Measurements from ENCODE around the gene MTRR.

The MTRR gene

GRCh38 chr5:7868773-7869473 is at the start of gene MTRR, which contains the start of gene FASTKD3:
MTRR (plus strand) TSS chr5:7869148; CDS start chr5:7870795, 1,647 bp downstream.
FASTKD3 (minus strand) TSS chr5:7869031; CDS start chr5:7868083, 948 bp downstream.
- peak; percentile 66 to 68 for DNase-seq (ENCODE audit: low read depth in 2 of 2)

- DNase-seq (ENCODE audit: low read depth in 2 of 2) = no peak
Measured at GRCh38 chr5:7822449-7822848, 46.5 kb upstream of the MTRR start.

DNA sequence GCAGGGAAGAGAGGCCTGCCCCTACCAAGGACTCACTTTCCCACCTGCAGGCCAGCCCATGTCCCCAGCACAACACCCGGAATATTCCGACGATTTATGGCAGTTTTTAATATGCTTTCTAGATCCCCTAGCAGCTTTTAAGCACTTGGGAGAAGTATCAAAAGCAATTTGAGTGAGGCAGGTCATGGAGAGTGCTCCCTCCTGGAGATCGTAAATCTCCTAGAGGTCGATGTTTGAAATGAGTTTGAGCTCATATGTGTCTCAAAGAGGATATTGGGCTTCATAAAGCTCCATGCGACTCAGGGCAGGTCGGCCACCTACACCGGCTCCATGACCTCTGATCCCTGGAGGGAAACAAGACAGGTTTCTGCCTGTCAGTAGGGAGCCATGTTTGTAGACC is 45.4 kb upstream of the MTRR start:
- DNase-seq (ENCODE audit: low read depth in 2 of 2) = no peak

GRCh38 chr5:7824995-7825394 is 44.0 kb upstream of the MTRR start:
- DNase-seq (ENCODE audit: low read depth in 2 of 2) = no peak

DNA sequence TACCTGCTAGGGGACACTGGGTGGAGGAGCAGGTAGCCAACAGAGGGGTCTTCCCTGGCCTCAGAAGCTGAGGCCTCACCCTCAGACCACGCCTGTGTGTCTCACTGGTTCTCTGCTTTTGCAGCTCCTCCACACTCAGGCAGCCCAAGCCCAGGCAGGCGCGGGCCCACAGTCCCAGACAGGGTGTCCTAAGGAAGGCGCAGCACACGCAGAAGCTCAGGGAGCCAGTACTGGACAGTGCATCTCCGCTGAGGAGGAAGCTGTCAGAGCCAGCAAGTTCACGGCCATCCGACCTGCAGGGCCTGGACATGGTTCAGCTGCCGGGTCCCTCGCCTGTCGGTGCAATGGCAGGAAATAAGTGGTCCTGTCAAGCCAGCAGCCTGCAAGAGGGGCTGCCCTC is 43.3 kb upstream of the MTRR start:
- no peak for DNase-seq (ENCODE audit: low read depth in 2 of 2)

GRCh38 chr5:7827610-7828009 is 41.3 kb upstream of the MTRR start:
- DNase-seq (ENCODE audit: low read depth in 2 of 2) = no peak

DNA sequence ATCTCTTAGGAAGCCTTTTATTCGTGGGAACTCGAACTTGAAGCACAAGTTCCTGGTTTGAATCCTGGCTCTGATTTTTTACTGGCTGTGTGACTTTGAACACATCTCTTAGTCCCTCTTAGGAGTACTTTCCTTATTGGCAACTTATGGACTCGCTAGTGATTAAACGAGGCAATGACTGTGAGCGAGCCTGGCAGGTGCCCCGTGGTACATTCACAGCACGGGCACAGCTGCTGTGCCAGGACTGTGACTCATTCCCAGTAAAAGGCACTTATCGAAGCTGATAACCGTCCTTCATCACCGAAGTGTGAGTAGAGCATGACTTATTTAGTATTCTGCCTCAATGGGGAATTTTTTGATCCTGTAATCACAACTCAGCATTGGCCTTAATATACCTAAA is 40.7 kb upstream of the MTRR start:
- no peak for DNase-seq (ENCODE audit: low read depth in 2 of 2)

- DNase-seq (ENCODE audit: low read depth in 2 of 2) = no peak
Measured at GRCh38 chr5:7834982-7835381, 34.0 kb upstream of the MTRR start.

GRCh38 chr5:7837403-7837802 is 31.5 kb upstream of the MTRR start:
- DNase-seq (ENCODE audit: low read depth in 2 of 2) = no peak

GRCh38 chr5:7842531-7842930 is 26.4 kb upstream of the MTRR start:
- no peak for DNase-seq (ENCODE audit: low read depth in 2 of 2)

- no peak for DNase-seq (ENCODE audit: low read depth in 2 of 2)
Measured at GRCh38 chr5:7844901-7845300, 24.0 kb upstream of the MTRR start.

DNA sequence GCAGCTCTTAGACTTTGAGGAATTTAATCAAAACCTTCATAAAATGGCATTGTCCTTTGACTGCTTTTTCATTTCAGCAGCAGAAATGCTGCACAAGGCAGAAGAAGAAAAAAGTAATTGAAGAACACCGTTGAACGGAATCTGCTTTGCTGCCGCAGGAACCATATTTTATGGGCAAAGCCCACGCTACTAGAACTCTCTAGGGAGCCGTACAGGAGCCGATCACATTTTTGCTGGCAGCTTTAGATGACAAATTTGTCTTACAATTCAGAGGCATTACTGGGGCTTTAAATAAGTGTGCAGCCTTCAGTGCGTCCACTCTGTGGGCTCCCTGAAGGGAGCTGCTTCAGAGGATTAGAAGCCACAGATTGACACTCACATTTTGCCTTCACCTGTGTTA is 23.4 kb upstream of the MTRR start:
- DNase-seq (ENCODE audit: low read depth in 2 of 2) = no peak

DNA sequence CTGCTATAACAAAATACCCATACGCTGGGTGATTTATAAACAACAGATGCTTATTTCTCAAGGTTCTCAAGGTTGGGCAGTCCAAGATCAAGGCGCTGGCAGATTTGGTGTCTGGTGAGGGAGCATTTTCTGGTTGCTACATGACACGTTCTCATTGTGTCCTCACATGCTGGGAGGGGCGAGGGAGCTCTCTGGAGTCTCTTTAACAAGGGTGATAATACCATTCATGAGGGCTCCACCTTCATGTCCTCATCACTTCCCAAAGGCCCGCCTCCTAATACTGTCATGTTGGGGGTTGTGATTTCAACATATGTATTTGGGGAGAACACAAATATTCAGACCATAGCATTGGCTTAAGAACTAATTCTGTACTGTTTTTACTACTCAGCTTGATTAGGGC is 22.6 kb upstream of the MTRR start:
- DNase-seq (ENCODE audit: low read depth in 2 of 2) = no peak

DNA sequence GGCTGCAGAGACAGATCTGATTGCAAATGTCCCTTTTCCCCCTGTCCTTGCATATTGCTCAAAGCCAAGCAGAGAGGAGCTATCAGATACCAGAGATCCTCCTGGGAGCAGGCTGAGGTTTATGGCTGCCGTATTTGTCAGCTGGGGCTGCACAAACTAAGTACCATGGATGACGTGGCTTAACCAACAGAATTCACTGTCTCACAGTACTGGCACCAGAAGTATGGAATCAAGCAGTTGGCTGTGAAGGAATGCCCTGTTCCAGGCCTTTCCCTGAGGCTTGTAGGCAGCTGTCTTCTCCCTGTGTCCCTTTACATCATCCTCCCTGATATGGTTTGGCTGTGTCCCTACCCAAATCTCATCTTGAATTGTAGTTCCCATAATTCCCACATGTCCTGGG is 20.7 kb upstream of the MTRR start:
- no peak for DNase-seq (ENCODE audit: low read depth in 2 of 2)

DNA sequence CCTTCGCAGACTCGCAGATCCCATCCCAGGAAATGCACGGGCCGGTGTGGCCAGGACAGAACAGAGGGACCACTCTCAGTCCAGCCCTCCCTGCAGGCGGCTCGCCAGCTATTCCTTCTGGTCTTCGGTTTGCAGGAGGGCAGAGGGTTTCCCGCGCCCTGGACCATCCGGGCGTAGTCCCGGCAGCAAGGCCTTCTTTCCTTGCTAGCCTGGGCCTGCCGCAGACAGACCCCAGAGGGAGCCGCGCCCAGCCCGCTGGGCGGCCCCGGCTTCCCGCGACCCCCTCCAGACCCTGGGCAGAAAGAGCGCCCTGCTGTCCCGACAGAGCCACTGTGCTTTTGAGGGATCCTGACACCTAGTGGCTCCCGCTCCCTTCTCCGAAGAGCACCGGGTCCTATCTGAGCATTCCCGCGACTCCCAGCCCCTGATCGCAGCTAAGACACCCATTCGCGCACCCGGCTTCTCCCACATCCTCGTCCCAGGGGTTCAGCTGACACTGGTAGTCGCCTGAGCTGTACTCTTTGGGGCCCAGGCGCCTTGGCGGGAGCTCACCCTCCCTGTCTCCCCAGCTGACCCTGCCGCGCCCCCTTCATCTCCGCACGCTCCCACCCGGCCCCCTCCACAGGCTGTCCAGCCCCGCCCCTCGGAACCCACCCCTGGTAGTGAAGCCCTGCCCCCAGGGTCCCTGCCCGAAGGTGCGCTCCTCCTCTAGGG is 19.1 kb upstream of the MTRR start:
- no peak for DNase-seq (ENCODE audit: low read depth in 2 of 2)

DNA sequence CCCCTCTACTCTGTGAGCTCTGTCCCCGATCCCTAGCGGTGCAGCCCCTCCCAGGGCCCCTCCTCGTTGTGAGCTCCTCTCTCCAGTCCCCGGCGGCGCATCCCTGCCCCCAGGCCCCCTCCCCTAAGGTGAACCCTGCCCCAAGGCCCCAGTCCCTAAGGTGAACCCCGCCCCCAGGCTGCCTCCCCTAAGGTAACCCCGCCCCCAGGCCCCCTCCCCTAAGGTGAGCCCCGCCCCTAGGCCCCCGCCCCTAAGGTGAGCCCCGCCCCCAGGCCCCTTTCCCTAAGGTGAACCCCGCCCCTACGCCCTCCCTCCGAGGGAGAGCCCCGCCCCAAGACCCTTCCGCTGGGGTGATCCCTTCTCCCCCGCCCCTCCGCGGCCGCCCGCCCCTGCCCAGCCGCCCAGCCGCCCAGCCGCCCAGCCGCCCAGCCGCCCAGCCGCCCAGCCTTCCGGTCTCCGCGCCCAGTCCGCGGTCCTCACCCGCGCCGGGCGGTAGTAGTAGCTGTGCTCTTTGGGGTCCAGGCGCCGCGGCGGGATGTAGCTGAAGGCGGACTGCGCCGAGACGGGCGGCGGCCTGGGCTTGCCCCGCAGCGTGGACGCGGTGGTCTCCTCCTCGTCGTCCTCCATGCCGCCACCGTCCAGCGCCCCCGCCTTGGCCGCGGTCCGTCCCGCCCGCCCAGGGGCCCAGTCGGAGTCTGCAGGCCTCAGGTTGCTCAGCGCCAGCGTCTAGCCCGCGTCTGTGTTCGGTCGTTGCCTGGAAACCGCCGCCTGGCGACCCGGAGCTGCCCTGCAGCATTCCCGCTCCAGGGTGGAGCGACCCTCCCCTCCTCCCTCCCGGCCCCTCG is 18.3 kb upstream of the MTRR start, which contains the start of gene CFAP90:
TSS of gene CFAP90 (minus strand) at position 739 of the 845 bp plus-strand sequence. CDS start at position 627, 112 bp downstream.
- no peak for DNase-seq (ENCODE audit: low read depth in 2 of 2)

- DNase-seq (ENCODE audit: low read depth in 2 of 2) = no peak
Measured at GRCh38 chr5:7851240-7851592, 17.7 kb upstream of the MTRR start.

DNA sequence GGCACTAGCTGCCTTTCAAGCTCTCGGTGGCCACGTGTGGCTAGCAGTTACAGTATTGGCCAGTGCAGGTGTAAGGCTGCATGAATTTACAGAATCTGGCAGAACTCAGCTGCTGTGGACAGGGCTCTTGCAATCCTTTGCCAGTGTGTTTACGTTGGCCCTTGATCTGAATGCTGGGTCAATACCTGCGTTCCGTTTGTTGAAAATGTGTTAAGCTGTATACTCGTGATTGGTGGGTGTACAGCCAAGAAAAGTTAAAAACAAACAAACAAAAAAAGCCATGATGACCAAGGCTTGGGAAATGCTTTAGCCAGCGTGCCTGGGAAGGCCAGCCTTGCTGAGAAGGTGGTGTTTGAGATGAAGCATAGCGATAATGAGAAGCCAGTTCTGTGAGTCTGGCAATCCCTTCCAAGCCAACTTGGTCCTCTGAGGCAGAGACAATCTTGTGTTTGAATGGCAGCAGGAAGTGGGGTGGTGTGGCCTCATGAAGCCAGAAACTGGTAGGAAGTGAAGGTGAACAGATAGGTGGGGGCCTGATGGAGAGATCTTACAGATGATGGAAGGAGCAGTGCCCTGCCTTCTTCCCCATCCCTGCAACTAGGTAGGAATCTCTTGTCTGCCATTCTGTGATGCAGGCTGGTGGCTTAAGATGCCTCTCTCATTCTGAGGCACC is 17.2 kb upstream of the MTRR start:
- DNase-seq (ENCODE audit: low read depth in 2 of 2) = no peak

DNA sequence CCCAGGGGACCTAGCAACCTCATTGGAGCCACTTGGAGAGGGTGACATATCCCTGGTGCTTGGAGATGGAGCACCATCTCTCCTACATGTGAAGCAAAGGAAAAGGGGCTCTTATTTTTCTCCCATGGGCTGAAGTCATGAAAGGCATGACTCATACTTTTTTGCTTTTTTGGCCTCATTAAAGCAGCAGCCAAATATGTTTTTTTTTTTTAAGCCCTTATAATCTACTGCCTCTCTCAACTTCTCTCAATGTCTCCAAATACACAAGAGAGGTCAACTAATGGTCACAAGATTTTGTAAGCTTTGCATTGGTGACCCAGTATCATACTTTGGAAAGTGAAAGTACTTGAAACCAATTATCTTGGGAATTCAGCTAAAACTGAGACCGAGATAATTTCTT is 16.4 kb upstream of the MTRR start:
- no peak for DNase-seq (ENCODE audit: low read depth in 2 of 2)

GRCh38 chr5:7852988-7853387 is 16.0 kb upstream of the MTRR start:
- DNase-seq (ENCODE audit: low read depth in 2 of 2) = no peak

GRCh38 chr5:7855611-7856010 is 13.3 kb upstream of the MTRR start:
- DNase-seq (ENCODE audit: low read depth in 2 of 2) = no peak

DNA sequence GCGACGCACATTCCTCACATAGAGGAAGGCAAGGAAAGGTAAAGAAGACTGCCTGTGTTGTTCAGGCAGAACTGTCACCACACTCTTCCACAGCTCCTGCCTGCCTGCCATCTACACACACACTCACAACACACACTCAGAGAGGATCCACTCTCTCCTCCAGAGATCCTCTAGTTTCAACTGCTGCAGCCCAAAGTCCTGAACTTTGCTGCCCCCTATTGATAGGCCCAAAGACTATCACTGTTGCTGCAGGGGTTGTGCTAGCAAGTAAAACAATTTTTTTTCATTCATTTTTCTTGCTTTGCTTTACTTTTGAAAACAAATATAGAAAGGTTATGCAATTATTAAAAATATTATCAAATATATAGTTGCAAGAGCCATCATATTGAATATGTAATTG is 12.1 kb upstream of the MTRR start:
- no peak for DNase-seq (ENCODE audit: low read depth in 2 of 2)
